Measurements from ENCODE around the gene GNB1. TPM values are rescaled to one million over a fixed set of nuclear protein-coding genes. Genes with fewer than 3 reads are reported as not detected.

GNB1 gene
- total and polyA plus RNA-seq, 7 experiments from 2014 or later = 48.1 to 358 (median 232) TPM

DNA sequence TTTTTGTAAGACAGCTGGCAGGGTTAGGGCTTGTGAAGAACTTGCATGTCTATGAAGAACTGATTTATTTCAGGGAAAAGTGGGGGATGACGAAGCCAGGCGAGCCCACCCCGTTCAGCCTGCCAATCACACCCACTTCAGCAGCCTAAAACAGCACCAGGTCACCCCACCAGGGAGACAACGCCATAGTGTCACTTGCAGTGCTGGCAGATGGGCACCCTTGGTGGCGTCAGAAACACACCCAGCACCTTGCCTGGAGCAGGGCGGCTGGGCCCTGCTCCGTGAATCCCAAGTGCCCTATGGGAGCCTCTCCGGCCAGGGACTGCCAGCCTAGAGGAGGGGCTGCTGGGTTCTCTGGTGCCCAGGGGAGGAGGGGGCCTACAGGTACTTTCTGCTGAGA lies 107.6 kb downstream of the GNB1 start:
- ChIA-PET CTCF (no interaction called here), POLR2A (no interaction called here)
- Mint-ChIP-seq H3K36me3 (peaks cover 0 to 17% (median 10%) of the 10 kb centered on the region in 5 donors), H3K9me3 (no peaks in the 10 kb centered on the region), H3K27me3 (no peaks in the 10 kb centered on the region), H3K27ac (peak overlapping the region; percentile 73 to 96 (median 90)), H3K4me3 (peak overlapping the region in 9 of 10 donors; percentile 63 to 84 (median 68)), H3K4me1 (peaks cover 30 to 43% (median 41%) of the 10 kb centered on the region in 7 donors)
- no peaks in the 10 kb centered on the region for H3K9me3 ChIP-seq (ENCODE audit: control insufficient read depth in 2 of 3, low read length in 3 of 3)
- peaks cover 11 to 37% (median 24%) of the 10 kb centered on the region in 3 experiments for H3K36me3 ChIP-seq (ENCODE audit: control insufficient read depth in 2 of 3, insufficient read depth in 3 of 3, low read length in 3 of 3)
- DNase-seq (no peak), ATAC-seq (no peak)
- H3K27me3 ChIP-seq (ENCODE audit: control insufficient read depth in 2 of 2, insufficient read depth in 2 of 2, low read length in 2 of 2) = no peaks in the 10 kb centered on the region
- intact Hi-C loops (cut with micrococcal nuclease) = loop anchor here in 1 of 2 donors (5.0 kb wide), 1 partner anchor 124 kb away; no protein-coding TSS in a partner anchor
- peaks cover 46% of the 10 kb centered on the region in 2 donors for H3K4me1 ChIP-seq (ENCODE audit: control insufficient read depth in 2 of 2, insufficient read depth in 2 of 2, low read length in 2 of 2)
- H3K4me3 ChIP-seq (ENCODE audit: low read length) = peak overlapping the region; percentile 32
- peak overlapping the region; percentile 65 for H3K27ac ChIP-seq (ENCODE audit: low read depth, low read length)

GRCh38 chr1:1782399-1783221 lies 108.3 kb downstream of the GNB1 start:
- ATAC-seq = peak; percentile 3
- peaks cover 46 to 47% of the 10 kb centered on the region in 2 donors for H3K4me1 ChIP-seq (ENCODE audit: control insufficient read depth in 2 of 2, insufficient read depth in 2 of 2, low read length in 2 of 2)
- Mint-ChIP-seq H3K4me3 (peak overlapping the region; percentile 25 to 84 (median 66)), H3K4me1 (peaks cover 30 to 44% (median 41%) of the 10 kb centered on the region in 7 donors), H3K36me3 (peaks cover 0 to 14% (median 10%) of the 10 kb centered on the region in 5 donors), H3K27me3 (no peaks in the 10 kb centered on the region), H3K27ac (peak overlapping the region; percentile 73 to 96 (median 90)), H3K9me3 (no peaks in the 10 kb centered on the region)
- H3K9me3 ChIP-seq (ENCODE audit: control insufficient read depth in 2 of 3, low read length in 3 of 3) = no peaks in the 10 kb centered on the region
- no peaks in the 10 kb centered on the region for H3K27me3 ChIP-seq (ENCODE audit: control insufficient read depth in 2 of 2, insufficient read depth in 2 of 2, low read length in 2 of 2)
- CTCF ChIA-PET = no interaction called here
- peak overlapping the region; percentile 32 for H3K4me3 ChIP-seq (ENCODE audit: low read length)
- H3K27ac ChIP-seq (ENCODE audit: low read depth, low read length) = peak overlapping the region; percentile 65
- intact Hi-C loops (cut with micrococcal nuclease) = loop anchor here in 1 of 2 donors (5.0 kb wide), 1 partner anchor 125 kb away; no protein-coding TSS in a partner anchor
- POLR2A ChIA-PET = no interaction called here
- peaks cover 4 to 30% (median 17%) of the 10 kb centered on the region in 3 experiments for H3K36me3 ChIP-seq (ENCODE audit: control insufficient read depth in 2 of 3, insufficient read depth in 3 of 3, low read length in 3 of 3)
- peak in 2 of 9 donors; percentile 23 to 25 for DNase-seq

DNA sequence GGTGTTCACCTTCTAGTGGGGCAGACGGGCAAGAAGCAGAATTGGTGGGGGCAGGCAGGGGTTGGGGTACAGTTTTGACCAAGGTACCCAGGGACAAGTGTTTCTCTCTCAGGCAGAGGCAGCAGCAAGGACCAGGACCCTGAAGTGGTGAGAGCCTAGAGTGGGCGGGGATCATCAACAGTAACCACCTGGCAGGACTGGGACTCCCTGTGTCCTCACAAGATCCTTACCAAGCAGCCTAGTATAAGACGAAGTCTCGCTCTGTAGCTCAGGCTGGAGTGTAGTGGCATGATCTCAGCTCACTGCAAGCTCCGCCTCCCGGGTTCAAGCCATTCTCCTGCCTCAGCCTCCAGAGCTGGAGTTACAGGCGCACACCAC lies 109.4 kb downstream of the GNB1 start:
- Mint-ChIP-seq H3K36me3 (peaks cover 0 to 4% (median 1%) of the 10 kb centered on the region in 5 donors), H3K27ac (peak overlapping the region; percentile 84 to 97 (median 94)), H3K4me3 (peak overlapping the region; percentile 3 to 90 (median 79)), H3K27me3 (no peaks in the 10 kb centered on the region), H3K4me1 (peaks cover 37 to 53% (median 50%) of the 10 kb centered on the region in 7 donors), H3K9me3 (no peaks in the 10 kb centered on the region)
- Histone ChIP-seq H3K36me3 (ENCODE audit: control insufficient read depth in 2 of 3, insufficient read depth in 3 of 3, low read length in 3 of 3) (peaks cover 4 to 19% (median 7%) of the 10 kb centered on the region in 3 experiments), H3K4me1 (ENCODE audit: control insufficient read depth in 2 of 2, insufficient read depth in 2 of 2, low read length in 2 of 2) (peaks cover 52 to 55% of the 10 kb centered on the region in 2 donors), H3K9me3 (ENCODE audit: control insufficient read depth in 2 of 3, low read length in 3 of 3) (no peaks in the 10 kb centered on the region), H3K27ac (ENCODE audit: low read depth, low read length) (peak overlapping the region; percentile 81), H3K27me3 (ENCODE audit: control insufficient read depth in 2 of 2, insufficient read depth in 2 of 2, low read length in 2 of 2) (no peaks in the 10 kb centered on the region), H3K4me3 (ENCODE audit: low read length) (no peak overlapping the region)
- DNase-seq = no peak
- CTCF ChIA-PET = no interaction called here
- POLR2A ChIA-PET = interaction anchor here (0.8 kb wide), 1 partner anchor 125 kb away, joined by 3 read pairs; no protein-coding TSS in a partner anchor
- no peak for ATAC-seq
- intact Hi-C loops (cut with micrococcal nuclease) = loop anchor here in 1 of 2 donors (2.0 to 5.0 kb wide), 2 partner anchors 107 to 126 kb away; no protein-coding TSS in a partner anchor

GRCh38 chr1:1780598-1781525 lies 110.0 kb downstream of the GNB1 start:
- DNase-seq (no peak), ATAC-seq (no peak)
- Histone ChIP-seq H3K4me1 (ENCODE audit: control insufficient read depth in 2 of 2, insufficient read depth in 2 of 2, low read length in 2 of 2) (peaks cover 52 to 58% of the 10 kb centered on the region in 2 donors), H3K4me3 (ENCODE audit: low read length) (peak overlapping the region; percentile 74), H3K27me3 (ENCODE audit: control insufficient read depth in 2 of 2, insufficient read depth in 2 of 2, low read length in 2 of 2) (no peaks in the 10 kb centered on the region), H3K36me3 (ENCODE audit: control insufficient read depth in 2 of 3, insufficient read depth in 3 of 3, low read length in 3 of 3) (peaks cover 0 to 13% (median 2%) of the 10 kb centered on the region in 3 experiments), H3K27ac (ENCODE audit: low read depth, low read length) (peak overlapping the region; percentile 81), H3K9me3 (ENCODE audit: control insufficient read depth in 2 of 3, low read length in 3 of 3) (no peaks in the 10 kb centered on the region)
- Mint-ChIP-seq H3K27me3 (no peaks in the 10 kb centered on the region), H3K4me3 (peak overlapping the region; percentile 84 to 92 (median 88)), H3K4me1 (peaks cover 43 to 58% (median 56%) of the 10 kb centered on the region in 7 donors), H3K9me3 (no peaks in the 10 kb centered on the region), H3K36me3 (peaks cover 0 to 8% (median 0%) of the 10 kb centered on the region in 5 donors), H3K27ac (peak overlapping the region; percentile 89 to 97 (median 95))
- intact Hi-C loops (cut with micrococcal nuclease) = loop anchor here (1.0 to 5.0 kb wide), 4 partner anchors 108 to 128 kb away; partner anchors contain the start of gene GNB1 (in 1 of the 2)
- ChIA-PET CTCF (interaction anchor here (0.6 to 2.4 kb wide), 6 partner anchors 14 to 128 kb away, joined by 3 to 8 read pairs (median 4); no protein-coding TSS in a partner anchor), POLR2A (interaction anchor here (0.8 to 2.2 kb wide), 12 partner anchors 8 to 167 kb away, joined by 3 to 10 read pairs (median 4); partner anchors contain the start of genes CDK11A and SLC35E2B)

DNA sequence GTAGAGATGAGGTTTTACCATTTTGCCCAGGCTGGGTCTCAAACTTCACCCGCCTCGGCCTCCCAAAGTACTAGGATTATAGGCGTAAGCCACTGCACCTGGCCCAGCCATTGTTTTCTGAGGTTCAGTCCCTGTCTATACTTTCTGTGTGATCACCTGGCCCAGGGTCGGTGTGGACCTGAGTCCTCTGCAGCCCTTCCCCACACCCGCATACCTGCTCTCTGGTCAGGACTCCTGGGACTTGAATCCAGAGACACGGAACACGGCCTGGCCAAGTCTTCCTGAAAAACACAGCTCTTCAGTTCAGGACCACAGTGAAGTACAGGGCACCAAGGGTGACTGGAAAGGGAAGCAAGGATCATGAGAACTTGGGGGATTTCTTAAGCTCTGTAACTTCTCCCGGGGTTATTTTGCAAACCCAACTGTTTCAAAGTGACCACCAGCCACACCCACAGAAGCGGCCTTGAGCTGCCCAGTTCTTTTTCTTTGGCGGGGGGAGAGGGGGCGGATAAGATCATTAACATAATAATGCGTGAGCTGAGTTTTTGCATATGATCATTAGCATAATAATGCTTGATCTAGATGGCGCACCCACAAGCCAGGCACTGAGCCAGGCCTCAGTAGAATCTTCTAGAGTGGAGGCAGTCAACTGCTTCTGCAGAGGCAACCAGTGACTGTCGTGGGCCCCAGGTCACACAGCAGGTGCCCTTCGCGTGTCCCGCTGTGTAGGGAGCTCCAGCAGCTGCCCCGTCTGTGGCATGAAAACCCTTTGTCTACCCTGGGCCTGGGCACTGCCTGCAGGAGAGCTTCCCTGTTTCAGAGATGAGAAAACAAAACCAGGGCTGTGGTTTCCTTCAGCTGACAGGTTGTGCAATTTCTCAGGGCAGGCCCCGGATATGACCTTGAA lies 110.9 kb downstream of the GNB1 start:
- Histone ChIP-seq H3K9me3 (ENCODE audit: control insufficient read depth in 2 of 3, low read length in 3 of 3) (no peaks in the 10 kb centered on the region), H3K27me3 (ENCODE audit: control insufficient read depth in 2 of 2, insufficient read depth in 2 of 2, low read length in 2 of 2) (no peaks in the 10 kb centered on the region), H3K36me3 (ENCODE audit: control insufficient read depth in 2 of 3, insufficient read depth in 3 of 3, low read length in 3 of 3) (peaks cover 0 to 4% (median 0%) of the 10 kb centered on the region in 3 experiments), H3K4me3 (ENCODE audit: low read length) (peak overlapping the region; percentile 74), H3K4me1 (ENCODE audit: control insufficient read depth in 2 of 2, insufficient read depth in 2 of 2, low read length in 2 of 2) (peaks cover 52 to 65% of the 10 kb centered on the region in 2 donors), H3K27ac (ENCODE audit: low read depth, low read length) (peak overlapping the region; percentile 81)
- Mint-ChIP-seq H3K4me3 (peak overlapping the region; percentile 84 to 92 (median 88)), H3K4me1 (peaks cover 52 to 68% (median 63%) of the 10 kb centered on the region in 7 donors), H3K27me3 (no peaks in the 10 kb centered on the region), H3K9me3 (no peaks in the 10 kb centered on the region), H3K27ac (peak overlapping the region; percentile 89 to 97 (median 95)), H3K36me3 (peaks cover 0 to 8% (median 0%) of the 10 kb centered on the region in 5 donors)
- ATAC-seq (peak; percentile 61), DNase-seq (peak; percentile 33 to 67 (median 65))
- intact Hi-C loops (cut with micrococcal nuclease) = loop anchor here (1.0 to 5.0 kb wide), 7 partner anchors 17 to 747 kb away; partner anchors contain the start of genes CDK11A (in 1 of the 2), GNB1 (in 1 of the 2) and PANK4 (in 1 of the 2)
- ChIA-PET CTCF (interaction anchor here (0.6 to 2.4 kb wide), 6 partner anchors 14 to 129 kb away, joined by 3 to 8 read pairs (median 4); no protein-coding TSS in a partner anchor), POLR2A (interaction anchor here (0.7 to 2.2 kb wide), 14 partner anchors 9 to 663 kb away, joined by 3 to 10 read pairs (median 4); partner anchors contain the start of genes CDK11A and SLC35E2B)

Measured in naive thymus-derived CD4-positive, alpha-beta T cell (primary cell).